ENCODE measurements around the gene CPNE2. TPM values are rescaled to one million over a fixed set of nuclear protein-coding genes. Genes with fewer than 3 reads are reported as not detected.

CPNE2 gene
- polyA plus RNA-seq (2013, experiment 1 of 4): 22.6 TPM
- 25.7 TPM for polyA plus RNA-seq (2013, experiment 2 of 4)
- polyA plus RNA-seq (2013, experiment 3 of 4): 23.0 TPM
- polyA plus RNA-seq (2013, experiment 4 of 4): 22.7 TPM

DNA sequence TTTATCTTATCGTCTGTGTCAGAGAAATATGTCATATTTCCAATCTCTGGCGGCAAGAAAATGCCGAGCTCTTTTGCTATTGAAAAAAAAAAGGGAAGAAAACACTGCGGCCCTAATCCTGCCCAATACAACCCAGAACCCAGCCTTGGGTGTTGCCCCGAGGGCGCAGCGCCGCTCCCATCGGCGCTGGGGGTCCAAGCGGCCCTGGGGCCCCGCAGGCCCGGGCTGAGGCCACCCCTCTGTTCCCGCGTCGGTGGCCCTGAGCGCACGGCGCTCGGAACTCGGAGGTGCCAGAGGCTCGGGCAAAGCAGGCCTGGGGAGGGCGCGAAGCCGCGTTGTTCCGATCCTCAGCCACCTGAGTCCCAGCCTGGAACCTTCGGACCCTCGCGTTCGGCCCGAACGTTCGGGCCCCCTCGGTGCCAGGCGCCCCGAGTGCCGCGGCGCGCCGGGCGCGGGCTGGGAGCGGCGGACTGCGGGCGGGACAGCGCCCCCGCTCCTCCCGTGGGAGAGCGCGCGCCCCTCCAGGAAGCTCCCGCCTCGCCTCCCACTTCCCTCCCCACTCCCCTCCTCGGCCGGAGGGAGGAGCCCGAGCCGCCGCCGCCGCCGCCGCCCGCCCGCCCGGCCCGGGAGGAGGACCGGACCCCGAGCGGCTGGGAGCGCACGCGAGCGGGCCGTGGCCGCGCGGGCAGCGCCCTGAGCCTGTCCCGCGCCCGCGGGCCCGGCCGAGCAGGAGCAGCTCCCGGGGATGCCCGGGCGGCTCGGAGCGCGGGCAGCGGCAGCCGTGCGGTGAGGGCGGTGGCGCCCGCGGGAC, at the start of gene CPNE2:
Gene CPNE2 (plus strand): TSS at position 609 of the 811 bp plus-strand sequence. CDS start 18,160 bp downstream, outside the sequence.
- no peaks in the 10 kb centered on the region for H3K9me3 ChIP-seq (ENCODE audit: control insufficient read depth, low read length)
- 0 to 1% methylated on average over 100 of the region's 100 CpGs for WGBS, 2 experiments
- H3K4me3 ChIP-seq (ENCODE audit: insufficient read depth, low read depth, low read length): peak within 1 kb of the TSS; percentile 60
- H3K36me3 ChIP-seq (ENCODE audit: control insufficient read depth, insufficient read depth, low read length): no peaks in the 10 kb centered on the region
- H3K4me1 ChIP-seq (ENCODE audit: control insufficient read depth, insufficient read depth, low read length): no peaks in the 10 kb centered on the region
- no peak within 1 kb of the TSS for H3K27ac ChIP-seq (ENCODE audit: insufficient read depth, low read depth, low read length, poor library complexity, severe bottlenecking)
- H3K27me3 ChIP-seq (ENCODE audit: control insufficient read depth, insufficient read depth, low read length, poor library complexity, severe bottlenecking): peaks cover 38% of the 10 kb centered on the region

- Histone ChIP-seq H3K36me3 (ENCODE audit: control insufficient read depth, insufficient read depth, low read length) (no peaks in the 10 kb centered on the region), H3K9me3 (ENCODE audit: control insufficient read depth, low read length) (no peaks in the 10 kb centered on the region), H3K4me3 (ENCODE audit: insufficient read depth, low read depth, low read length) (no peak overlapping the region), H3K4me1 (ENCODE audit: control insufficient read depth, insufficient read depth, low read length) (no peaks in the 10 kb centered on the region), H3K27me3 (ENCODE audit: control insufficient read depth, insufficient read depth, low read length, poor library complexity, severe bottlenecking) (no peaks in the 10 kb centered on the region), H3K27ac (ENCODE audit: insufficient read depth, low read depth, low read length, poor library complexity, severe bottlenecking) (no peak overlapping the region)
- WGBS, 2 experiments: 94% methylated on average over 9 of the region's 9 CpGs
Observed at GRCh38 chr16:57043248-57043647, 49.1 kb upstream of the CPNE2 start.

GRCh38 chr16:57044931-57045693, 47.3 kb upstream of the CPNE2 start:
- Histone ChIP-seq H3K9me3 (ENCODE audit: control insufficient read depth, low read length) (no peaks in the 10 kb centered on the region), H3K4me1 (ENCODE audit: control insufficient read depth, insufficient read depth, low read length) (peaks cover under 1% of the 10 kb centered on the region)

GRCh38 chr16:57045694-57046381, 46.5 kb upstream of the CPNE2 start:
- H3K27me3 ChIP-seq (ENCODE audit: control insufficient read depth, insufficient read depth, low read length, poor library complexity, severe bottlenecking): no peaks in the 10 kb centered on the region
- 45 to 47% methylated on average over 13 of the region's 13 CpGs for WGBS, 2 experiments
- no peak overlapping the region for H3K4me3 ChIP-seq (ENCODE audit: insufficient read depth, low read depth, low read length)
- no peak overlapping the region for H3K27ac ChIP-seq (ENCODE audit: insufficient read depth, low read depth, low read length, poor library complexity, severe bottlenecking)
- H3K36me3 ChIP-seq (ENCODE audit: control insufficient read depth, insufficient read depth, low read length): no peaks in the 10 kb centered on the region
- no peaks in the 10 kb centered on the region for H3K9me3 ChIP-seq (ENCODE audit: control insufficient read depth, low read length)
- H3K4me1 ChIP-seq (ENCODE audit: control insufficient read depth, insufficient read depth, low read length): peaks cover 3% of the 10 kb centered on the region

More at GRCh38 chr16:57044931-57045693, 47.3 kb upstream of the CPNE2 start:
- H3K27me3 ChIP-seq (ENCODE audit: control insufficient read depth, insufficient read depth, low read length, poor library complexity, severe bottlenecking): no peaks in the 10 kb centered on the region
- no peaks in the 10 kb centered on the region for H3K36me3 ChIP-seq (ENCODE audit: control insufficient read depth, insufficient read depth, low read length)
- WGBS, 2 experiments: 88 to 94% methylated on average over 9 to 12 of the region's 12 CpGs
- H3K4me3 ChIP-seq (ENCODE audit: insufficient read depth, low read depth, low read length): no peak overlapping the region
- no peak overlapping the region for H3K27ac ChIP-seq (ENCODE audit: insufficient read depth, low read depth, low read length, poor library complexity, severe bottlenecking)

DNA sequence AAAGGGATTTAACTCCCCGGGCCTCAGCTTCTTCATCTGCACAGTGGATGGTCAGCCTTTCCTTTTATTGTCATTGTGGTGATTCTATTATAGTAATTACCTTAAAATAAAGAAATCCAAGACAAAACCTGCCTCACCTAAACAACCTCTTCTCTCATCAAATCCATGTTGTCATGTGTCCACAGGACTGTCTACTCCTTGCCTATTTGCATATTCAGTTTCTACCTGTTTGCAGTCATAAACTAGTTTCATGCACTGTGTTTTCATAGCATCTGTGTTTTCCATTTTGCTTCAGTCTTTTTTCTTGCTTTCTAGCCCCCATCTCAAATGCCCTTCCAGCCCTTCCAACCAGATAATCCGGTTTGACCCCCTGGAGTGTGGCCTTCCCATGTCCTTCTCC, 44.3 kb upstream of the CPNE2 start:
- Histone ChIP-seq H3K36me3 (ENCODE audit: control insufficient read depth, insufficient read depth, low read length) (no peaks in the 10 kb centered on the region), H3K9me3 (ENCODE audit: control insufficient read depth, low read length) (no peaks in the 10 kb centered on the region), H3K4me1 (ENCODE audit: control insufficient read depth, insufficient read depth, low read length) (peaks cover 3% of the 10 kb centered on the region), H3K27ac (ENCODE audit: insufficient read depth, low read depth, low read length, poor library complexity, severe bottlenecking) (no peak overlapping the region), H3K4me3 (ENCODE audit: insufficient read depth, low read depth, low read length) (no peak overlapping the region), H3K27me3 (ENCODE audit: control insufficient read depth, insufficient read depth, low read length, poor library complexity, severe bottlenecking) (no peaks in the 10 kb centered on the region)
- WGBS, 2 experiments: 72 to 77% methylated on average over 2 of the region's 2 CpGs

DNA sequence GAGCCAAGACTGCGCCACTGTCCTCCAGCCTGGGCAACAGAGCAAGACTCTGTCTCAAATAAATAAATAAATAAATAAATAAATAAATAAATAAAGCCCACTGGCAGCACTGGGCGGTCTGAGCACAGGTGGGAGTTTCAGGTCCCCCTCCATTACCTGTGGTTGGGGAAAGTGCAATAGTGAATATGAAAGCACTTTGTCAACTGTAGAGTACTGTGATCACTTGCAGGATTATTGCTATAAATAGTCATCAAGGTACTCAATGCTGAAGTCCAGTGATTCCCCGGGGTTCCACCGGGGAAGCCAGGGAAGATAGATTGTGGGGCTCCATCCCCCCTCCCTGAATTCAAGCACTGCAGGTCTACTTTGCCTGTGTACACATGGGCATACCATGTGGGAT, 42.7 kb upstream of the CPNE2 start:
- H3K4me3 ChIP-seq (ENCODE audit: insufficient read depth, low read depth, low read length): no peak overlapping the region
- H3K27me3 ChIP-seq (ENCODE audit: control insufficient read depth, insufficient read depth, low read length, poor library complexity, severe bottlenecking): no peaks in the 10 kb centered on the region
- H3K27ac ChIP-seq (ENCODE audit: insufficient read depth, low read depth, low read length, poor library complexity, severe bottlenecking): no peak overlapping the region
- WGBS, 2 experiments: 93 to 95% methylated on average over 4 of the region's 4 CpGs
- no peaks in the 10 kb centered on the region for H3K9me3 ChIP-seq (ENCODE audit: control insufficient read depth, low read length)
- H3K36me3 ChIP-seq (ENCODE audit: control insufficient read depth, insufficient read depth, low read length): no peaks in the 10 kb centered on the region
- peaks cover 3% of the 10 kb centered on the region for H3K4me1 ChIP-seq (ENCODE audit: control insufficient read depth, insufficient read depth, low read length)

GRCh38 chr16:57051696-57052228, 40.6 kb upstream of the CPNE2 start:
- Histone ChIP-seq H3K9me3 (ENCODE audit: control insufficient read depth, low read length) (no peaks in the 10 kb centered on the region), H3K4me1 (ENCODE audit: control insufficient read depth, insufficient read depth, low read length) (peaks cover 3% of the 10 kb centered on the region), H3K27ac (ENCODE audit: insufficient read depth, low read depth, low read length, poor library complexity, severe bottlenecking) (no peak overlapping the region), H3K4me3 (ENCODE audit: insufficient read depth, low read depth, low read length) (no peak overlapping the region), H3K27me3 (ENCODE audit: control insufficient read depth, insufficient read depth, low read length, poor library complexity, severe bottlenecking) (no peaks in the 10 kb centered on the region), H3K36me3 (ENCODE audit: control insufficient read depth, insufficient read depth, low read length) (no peaks in the 10 kb centered on the region)
- WGBS, 2 experiments: 91 to 94% methylated on average over 11 of the region's 11 CpGs

GRCh38 chr16:57053206-57053605, 39.2 kb upstream of the CPNE2 start:
- Histone ChIP-seq H3K4me1 (ENCODE audit: control insufficient read depth, insufficient read depth, low read length) (peaks cover 3% of the 10 kb centered on the region), H3K4me3 (ENCODE audit: insufficient read depth, low read depth, low read length) (no peak overlapping the region), H3K36me3 (ENCODE audit: control insufficient read depth, insufficient read depth, low read length) (no peaks in the 10 kb centered on the region), H3K27me3 (ENCODE audit: control insufficient read depth, insufficient read depth, low read length, poor library complexity, severe bottlenecking) (no peaks in the 10 kb centered on the region), H3K9me3 (ENCODE audit: control insufficient read depth, low read length) (no peaks in the 10 kb centered on the region), H3K27ac (ENCODE audit: insufficient read depth, low read depth, low read length, poor library complexity, severe bottlenecking) (no peak overlapping the region)
- WGBS, 2 experiments: 93 to 96% methylated on average over 9 of the region's 9 CpGs

DNA sequence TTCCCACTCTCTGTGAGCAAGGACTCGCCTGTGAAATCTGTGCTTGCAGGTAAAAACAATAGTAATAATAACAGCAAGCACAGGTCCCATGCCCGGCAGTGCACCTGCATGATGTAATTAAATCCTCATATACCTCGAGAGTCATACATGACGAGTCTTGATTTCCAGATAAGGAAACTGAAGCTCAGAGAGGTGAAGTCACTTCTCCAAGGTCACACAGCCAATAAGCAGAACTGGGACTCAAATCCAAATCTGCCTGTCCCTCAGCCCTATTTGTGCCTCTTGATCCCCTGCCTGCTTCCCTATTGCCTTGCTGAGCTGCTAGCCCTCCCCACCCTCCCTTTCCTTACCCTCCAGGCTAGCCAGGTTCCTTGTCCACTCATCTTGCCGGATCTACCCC, 38.0 kb upstream of the CPNE2 start:
- Histone ChIP-seq H3K4me1 (ENCODE audit: control insufficient read depth, insufficient read depth, low read length) (peaks cover 3% of the 10 kb centered on the region), H3K4me3 (ENCODE audit: insufficient read depth, low read depth, low read length) (no peak overlapping the region), H3K36me3 (ENCODE audit: control insufficient read depth, insufficient read depth, low read length) (no peaks in the 10 kb centered on the region), H3K27me3 (ENCODE audit: control insufficient read depth, insufficient read depth, low read length, poor library complexity, severe bottlenecking) (no peaks in the 10 kb centered on the region), H3K27ac (ENCODE audit: insufficient read depth, low read depth, low read length, poor library complexity, severe bottlenecking) (no peak overlapping the region), H3K9me3 (ENCODE audit: control insufficient read depth, low read length) (no peaks in the 10 kb centered on the region)
- WGBS, 2 experiments: 89 to 90% methylated on average over 5 of the region's 5 CpGs

All from ectodermal cell (in vitro differentiated cells).